DMS 273 (cell line): ENCODE measurements around the gene TMEM269.

ENCODE experiments used
- DNase-seq: peaks from one replicate; lab custom pipeline; 2025; ENCODE audit not compliant: unreplicated experiment; lab: John Stamatoyannopoulos, UW

Gene TMEM269

DNA sequence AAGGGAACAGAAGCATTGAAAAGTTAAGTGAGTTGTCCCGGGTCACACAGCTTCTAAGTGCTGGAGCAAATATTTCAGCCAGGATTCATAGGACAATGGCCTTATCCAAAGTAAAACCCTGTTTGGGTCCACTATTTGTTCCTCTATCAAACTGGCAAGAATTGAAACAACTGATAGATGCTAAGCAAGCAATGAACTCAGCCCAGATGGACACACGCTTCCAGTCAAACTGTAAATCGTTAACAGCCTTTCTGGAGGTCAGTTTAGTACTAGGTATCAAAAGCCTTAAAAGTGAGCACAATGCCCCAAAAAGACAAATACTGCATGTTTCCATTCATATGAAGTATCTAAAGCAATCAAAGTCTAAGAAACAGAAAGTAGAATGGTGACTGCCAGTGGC, 33.2 kb downstream of the TMEM269 start:
- no peak for DNase-seq

DNA sequence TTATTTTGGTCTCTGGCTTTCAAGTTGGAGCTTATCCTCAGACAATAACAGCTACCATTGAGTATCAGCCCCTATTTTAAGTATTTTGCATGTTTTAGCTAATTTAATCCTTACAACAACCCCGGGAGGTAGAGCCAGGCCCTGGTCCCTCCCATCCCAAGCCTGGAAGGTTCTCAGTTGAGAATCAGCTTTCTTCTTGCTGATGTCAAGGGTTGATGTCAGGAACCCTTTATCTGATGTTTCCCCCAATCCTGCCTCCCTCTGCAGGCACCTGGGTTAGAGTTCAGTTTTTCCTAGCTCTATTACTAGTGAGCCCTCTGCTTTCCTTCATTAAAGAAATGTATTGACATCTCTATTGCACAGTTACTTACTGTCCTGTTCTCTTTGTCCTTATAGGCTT, 36.0 kb downstream of the TMEM269 start:
- no peak for DNase-seq

DNA sequence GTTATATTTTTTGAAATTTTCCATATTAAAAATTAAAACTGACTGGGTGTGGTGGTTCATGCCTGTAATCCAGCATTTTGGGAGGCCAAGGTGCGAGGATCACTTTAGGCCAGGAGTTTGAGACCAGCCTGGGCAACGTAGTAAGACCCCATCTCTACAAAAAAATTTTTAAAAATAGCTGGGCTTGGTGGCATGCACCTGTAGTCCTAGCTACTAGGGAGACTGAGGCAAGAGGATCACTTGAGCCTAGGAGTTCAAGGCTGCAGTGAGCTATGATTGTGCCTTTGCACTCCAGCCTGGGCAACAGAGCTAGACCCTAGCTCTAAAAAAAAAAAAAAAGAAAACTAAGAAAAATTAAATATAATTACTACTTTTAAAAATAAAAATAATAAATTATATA, 36.9 kb downstream of the TMEM269 start:
- no peak for DNase-seq

DNA sequence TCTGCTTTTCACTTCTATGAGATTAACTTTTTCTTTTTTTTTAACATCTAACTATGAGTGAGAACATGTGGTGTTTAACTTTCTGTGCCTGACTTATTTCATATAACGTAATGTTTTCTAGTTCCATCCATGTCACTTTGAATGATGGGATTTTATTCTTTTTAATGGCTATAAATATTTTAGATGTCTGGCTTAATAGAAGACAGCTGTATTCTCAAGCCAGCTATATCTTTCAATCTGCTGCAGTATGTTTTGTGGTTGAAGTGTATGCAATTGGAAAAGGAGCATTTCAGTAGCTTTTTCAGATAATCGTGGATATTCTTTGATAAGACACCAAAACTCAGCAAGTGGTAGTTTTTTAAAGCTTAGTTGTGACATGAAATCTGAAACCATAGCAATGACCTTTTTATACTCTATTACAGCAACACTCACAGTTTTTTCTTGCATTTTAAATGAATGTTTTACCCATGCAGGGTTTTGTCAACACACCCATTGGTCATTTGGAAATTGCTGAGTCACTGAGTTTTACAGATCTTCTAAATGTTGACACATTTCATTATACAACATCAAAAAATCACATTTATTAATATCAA, 38.1 kb downstream of the TMEM269 start:
- peak; percentile 48 for DNase-seq

GRCh38 chr1:42824481-42825035, 39.8 kb downstream of the TMEM269 start:
- no peak for DNase-seq

DNA sequence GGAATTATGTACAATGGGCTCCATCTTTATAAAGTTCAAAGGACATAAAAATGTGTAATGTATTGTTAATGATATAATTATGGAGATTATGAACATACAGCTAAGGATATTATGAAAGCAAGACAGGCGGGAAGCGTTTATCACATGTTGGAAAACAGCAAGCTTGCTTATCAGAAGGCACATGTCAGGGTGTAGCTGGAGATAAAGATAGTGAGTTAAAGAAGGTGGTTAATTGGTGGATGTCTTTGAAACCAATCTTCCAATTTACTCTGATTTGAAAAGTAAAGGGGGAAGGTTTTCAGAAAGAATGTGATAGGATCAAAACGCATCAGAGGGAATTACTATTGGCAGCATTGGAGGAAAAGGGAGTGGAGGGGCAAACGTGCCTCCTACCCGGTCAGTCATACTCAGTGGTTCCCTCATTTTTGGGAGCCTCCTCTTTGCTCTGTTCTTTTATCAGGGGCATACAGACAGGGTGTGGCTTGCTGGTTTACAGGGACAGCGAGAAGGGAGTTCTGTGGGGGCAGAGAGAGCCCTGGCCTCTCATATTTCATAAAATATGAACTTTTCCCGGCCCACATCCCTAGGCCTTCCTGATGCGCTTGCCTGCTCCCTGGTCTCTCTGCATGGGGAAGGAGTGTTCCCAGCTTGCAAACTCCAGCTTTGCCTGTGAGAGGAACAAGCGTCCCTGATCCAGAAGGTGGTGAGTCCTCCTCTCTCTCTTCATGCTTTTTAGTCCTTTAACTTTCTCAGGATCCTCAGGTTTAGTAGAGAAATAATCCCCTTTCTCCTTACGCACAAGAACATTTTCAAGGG, 40.5 kb downstream of the TMEM269 start:
- DNase-seq, result no peak

DNA sequence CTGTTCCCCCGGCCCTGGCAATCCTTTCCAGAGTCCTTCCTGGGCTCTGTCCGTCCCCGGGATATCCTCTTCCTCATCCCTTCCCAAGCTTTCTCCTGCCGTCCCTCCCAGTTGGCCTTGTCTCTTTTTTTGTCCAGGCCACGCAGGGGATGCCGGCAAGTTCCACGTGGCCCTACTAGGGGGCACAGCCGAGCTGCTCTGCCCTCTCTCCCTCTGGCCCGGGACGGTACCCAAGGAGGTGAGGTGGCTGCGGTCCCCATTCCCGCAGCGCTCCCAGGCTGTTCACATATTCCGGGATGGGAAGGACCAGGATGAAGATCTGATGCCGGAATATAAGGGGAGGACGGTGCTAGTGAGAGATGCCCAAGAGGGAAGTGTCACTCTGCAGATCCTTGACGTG, 45.8 kb downstream of the TMEM269 start:
- no peak for DNase-seq

- DNase-seq, result no peak
Observed at GRCh38 chr1:42831273-42831672, 46.5 kb downstream of the TMEM269 start.

- DNase-seq, result no peak
Observed at GRCh38 chr1:42832641-42833240, 48.0 kb downstream of the TMEM269 start.

DNA sequence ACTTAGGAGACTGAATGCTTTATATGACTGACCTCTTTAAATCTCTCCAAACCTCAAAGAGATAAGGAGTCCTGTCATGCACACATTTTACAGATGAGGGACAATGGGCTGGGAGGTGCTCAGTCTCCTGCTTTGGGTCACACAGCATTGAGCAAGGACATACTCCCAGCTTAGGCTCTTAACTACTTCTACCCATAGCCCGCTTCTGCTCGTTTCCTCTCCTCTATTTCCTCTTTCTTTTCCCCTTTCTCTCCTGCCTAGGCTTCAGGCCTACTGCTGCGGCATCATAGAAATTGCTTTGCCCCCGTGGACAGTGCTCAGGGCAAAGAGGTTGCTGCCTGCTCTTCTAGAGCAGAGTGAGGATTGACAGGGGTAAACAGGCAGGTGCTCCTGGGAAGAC, 49.2 kb downstream of the TMEM269 start:
- no peak for DNase-seq

DNA sequence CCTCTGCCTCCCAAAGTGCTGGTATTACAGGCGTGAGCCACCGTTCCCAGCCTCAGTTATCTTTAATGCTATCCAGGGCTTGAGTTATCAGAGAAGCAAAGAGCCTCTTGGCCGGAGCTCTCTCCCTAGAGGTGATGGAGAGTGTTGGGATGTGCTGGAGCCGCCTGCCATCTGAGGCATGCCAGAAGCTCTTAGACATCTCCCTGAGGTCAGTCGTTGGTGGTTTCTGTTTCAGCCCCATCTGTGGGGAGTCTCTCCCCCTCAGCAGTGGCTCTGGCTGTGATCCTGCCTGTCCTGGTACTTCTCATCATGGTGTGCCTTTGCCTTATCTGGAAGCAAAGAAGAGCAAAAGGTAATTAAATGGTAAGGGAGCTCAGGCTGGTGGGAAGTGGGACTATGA, 50.0 kb downstream of the TMEM269 start:
- no peak for DNase-seq

GRCh38 chr1:42835422-42835821, 50.6 kb downstream of the TMEM269 start:
- no peak for DNase-seq

GRCh38 chr1:42837709-42838108, 52.9 kb downstream of the TMEM269 start:
- DNase-seq, result no peak

DNA sequence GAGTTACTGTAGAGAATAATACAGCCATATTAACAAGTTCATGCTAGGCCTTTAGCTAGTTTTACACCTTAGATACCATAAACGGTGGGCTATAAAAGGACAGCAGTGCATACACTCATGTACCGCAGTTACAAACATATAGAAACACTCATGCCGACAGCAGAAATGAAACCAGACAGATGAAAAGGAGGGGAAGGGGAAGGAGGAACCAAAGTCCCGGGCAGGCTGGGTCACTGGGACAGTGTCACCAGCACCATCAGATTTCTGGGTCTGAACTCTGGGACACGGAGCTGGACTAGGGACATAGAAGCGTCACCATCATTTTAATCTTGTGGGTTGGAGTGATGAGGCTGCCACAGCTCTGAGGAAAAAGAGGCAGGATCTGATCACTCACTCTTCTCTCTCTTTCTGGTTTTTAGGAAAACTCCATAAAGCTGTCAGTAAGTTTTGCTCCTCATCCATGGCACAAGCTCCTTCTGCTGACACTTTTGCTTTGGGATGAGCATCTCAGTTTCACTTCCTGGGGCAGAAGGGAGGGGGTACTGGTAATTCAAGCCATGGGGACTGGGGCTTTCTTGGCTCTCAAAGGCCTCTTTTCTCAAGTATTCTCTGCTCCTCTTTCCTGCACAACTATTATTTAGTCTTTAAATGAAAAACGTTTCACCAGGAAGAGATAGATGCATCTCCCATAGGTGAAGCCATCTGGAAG, 53.8 kb downstream of the TMEM269 start:
- DNase-seq, result no peak

DNA sequence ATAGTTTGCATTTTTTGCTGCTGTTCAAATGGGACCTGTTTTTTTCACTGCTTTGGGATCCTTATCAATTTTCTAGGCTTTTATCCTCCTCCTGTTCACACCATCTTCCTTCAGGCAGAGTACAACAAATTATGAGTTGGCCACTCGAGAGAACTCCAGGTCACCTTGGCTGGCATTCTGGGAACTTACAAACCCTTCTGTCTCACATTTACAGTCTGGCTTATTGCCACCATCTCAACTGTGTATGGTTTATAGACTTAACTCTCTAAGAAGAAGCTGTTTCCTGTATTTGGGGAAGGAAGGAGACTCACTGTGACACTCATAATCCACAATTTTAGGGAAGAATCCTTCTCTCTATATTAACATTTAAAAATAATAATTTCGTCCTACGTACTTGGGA, 56.2 kb downstream of the TMEM269 start:
- peak; percentile 59 for DNase-seq

DNA sequence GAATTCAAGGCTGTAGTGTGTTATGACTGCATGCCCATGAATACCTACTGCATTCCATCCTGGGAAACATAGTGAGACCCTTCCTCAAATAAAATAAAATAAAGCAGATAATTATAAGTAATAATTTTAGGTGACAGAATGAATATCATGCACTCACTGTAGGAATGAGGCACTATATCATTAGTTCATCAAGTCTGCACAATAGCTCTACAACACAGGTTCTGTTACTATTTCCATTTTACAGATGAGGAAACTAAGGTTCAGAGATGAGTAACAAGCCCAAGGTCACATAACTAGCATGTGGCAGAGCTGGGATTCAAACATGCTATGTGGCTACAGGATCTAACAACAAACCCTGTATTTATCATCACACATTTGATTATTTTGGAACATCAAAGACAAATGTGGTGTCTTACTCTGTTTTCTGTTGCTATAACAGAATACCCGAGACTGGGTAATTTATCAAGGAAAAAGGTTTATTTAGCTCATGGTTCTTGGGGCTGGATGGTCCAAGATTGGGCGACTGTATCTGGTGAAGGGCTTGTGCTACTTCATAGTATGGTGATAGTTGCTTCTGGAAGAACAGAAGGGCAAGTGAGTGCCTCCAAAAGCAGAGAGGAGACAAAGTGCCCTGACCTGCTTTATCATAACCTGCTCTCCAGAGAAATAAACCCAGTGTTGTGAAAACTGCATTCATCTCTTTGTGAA, 56.8 kb downstream of the TMEM269 start:
- DNase-seq, result no peak

- no peak for DNase-seq
Observed at GRCh38 chr1:42844592-42845140, 59.9 kb downstream of the TMEM269 start.

DNA sequence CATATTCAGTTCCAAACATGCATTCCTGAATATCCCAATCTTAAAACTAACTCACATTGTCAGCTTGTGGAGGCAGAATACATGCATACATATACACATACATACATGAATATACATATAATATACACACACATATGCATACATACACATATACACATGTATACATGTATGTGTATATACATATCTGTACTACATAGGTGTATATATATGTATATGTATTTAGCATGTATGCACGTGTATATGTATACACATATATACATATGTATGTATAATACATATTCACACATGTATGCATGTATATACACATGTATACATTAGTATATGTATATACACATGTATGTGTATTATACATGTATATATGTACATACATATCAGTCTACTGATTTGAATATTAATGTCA, 60.4 kb downstream of the TMEM269 start:
- no peak for DNase-seq

- DNase-seq, result peak; percentile 70
Observed at GRCh38 chr1:42845866-42846256, 61.1 kb downstream of the TMEM269 start.

DNA sequence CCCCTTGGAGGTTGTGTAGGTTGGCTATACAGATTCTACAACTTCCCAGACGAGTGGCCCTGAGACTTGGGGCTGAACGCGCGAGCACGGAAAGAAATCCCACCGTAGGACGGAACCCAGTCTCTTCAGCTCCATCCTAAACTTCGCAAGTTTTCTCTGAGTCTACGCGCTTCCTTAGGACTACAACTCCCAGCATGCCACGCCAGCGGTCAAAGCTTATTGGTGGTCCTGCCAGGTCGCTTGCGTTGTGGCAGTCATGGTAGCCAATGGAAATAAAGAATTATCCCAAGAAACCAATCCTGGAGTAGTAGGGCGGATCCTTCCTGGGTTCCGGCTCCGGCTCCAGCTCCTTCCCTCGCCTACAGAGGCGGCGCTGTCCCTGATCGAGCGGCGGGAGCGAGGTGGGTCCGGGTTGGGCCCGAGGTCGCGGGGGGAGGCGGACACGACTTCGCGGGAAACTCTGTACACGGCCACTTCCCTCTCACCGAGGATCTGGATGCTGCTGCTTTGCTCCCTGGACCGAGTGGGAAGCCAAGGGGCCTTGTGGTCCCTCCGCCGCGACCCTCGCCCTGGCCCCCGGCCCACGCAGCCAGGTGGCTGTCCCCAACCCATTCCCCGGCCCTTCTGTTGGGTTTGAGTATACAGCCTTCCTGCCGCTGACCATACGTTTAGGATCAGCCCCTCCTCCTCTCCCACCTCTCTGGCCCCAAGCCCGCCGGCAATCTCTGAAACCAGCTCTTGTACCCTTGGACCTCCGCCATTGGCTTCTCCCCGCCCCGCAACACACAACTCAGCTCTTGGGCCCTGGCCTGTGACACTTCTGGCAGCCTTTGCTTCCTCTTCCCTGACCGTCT, 61.7 kb downstream of the TMEM269 start, which contains the start of gene ZNF691:
Gene ZNF691 (plus strand): TSS at position 357 of the 854 bp plus-strand sequence. CDS start 3,046 bp downstream, outside the sequence.
- peak; percentile 99 for DNase-seq
